Stimulated activated CD4-positive, alpha-beta T cell treated with anti-CD3 and anti-CD28 coated beads, Interleukin-15, amount 100 ng/mL, for 1 hour (primary cell): ENCODE measurements around the gene ACAT2.
"Not testable (repeated sequence)": the region's sequence is repeated elsewhere in the genome, so short reads cannot be mapped to it uniquely, and the experiment has no call there.

Experiments
- DNase-seq, 2 donors: peaks; one replicate each; pipeline ENCODE4 v3.0.0-alpha.2; 2020; ENCODE audit warnings: low read depth in 1 of 2, low spot score in 1 of 2

The ACAT2 gene

DNA sequence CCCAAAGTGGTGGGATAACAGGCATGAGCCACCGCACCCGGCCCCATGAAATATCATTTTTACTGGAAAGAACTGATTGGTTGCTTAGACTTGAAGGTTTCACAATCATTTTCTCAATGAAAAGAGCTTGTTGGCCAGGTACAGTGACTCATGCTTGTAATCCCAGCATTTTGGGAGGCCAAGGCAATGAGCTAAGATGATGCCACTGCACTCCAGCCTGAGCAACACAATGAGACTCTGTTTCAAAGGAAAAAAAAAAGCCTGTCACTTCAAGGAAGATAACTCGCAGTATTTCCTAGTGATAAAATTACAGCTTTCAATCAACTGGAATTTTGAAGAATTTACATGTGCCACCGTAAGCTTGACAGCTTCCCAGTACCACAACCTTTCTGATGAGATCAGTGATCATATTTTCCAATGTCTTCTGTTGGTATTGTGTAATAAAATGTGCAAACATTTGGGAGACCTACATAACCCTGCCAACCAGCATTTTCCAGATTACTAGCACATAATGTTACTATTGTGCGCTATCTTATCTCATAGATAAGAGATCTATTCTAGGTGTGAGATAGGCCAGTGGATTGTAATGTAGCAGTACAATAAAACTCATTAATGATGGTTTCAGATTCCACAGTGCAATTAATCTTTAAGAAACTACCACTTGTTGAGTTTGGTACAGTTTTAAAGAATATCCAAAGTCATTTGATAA is 45.5 kb downstream of the ACAT2 start:
- DNase-seq: no peak

DNA sequence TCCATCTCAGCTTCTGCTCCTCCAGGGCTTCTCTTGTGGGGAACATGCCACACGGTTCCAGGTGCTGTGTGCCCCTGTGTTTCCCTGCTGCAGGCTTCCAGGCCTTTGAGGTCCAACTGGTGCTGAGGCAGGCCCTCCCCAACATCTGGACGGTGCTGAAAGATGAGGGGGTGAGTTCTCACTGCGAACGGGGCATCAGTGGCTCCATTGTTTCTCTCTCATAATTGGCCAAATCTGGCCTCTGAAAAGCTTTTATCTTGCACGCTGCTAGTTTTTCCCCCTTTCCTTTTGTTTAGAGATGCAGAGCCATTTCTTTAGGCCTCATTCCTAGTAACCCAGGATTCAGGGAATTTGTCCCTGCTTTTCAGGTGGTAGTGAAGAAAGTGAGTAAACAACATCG is 46.8 kb downstream of the ACAT2 start:
- no peak for DNase-seq

- no peak for DNase-seq
These were observed 47.3 kb downstream of the ACAT2 start for GRCh38 chr6:159809149-159809548.

DNA sequence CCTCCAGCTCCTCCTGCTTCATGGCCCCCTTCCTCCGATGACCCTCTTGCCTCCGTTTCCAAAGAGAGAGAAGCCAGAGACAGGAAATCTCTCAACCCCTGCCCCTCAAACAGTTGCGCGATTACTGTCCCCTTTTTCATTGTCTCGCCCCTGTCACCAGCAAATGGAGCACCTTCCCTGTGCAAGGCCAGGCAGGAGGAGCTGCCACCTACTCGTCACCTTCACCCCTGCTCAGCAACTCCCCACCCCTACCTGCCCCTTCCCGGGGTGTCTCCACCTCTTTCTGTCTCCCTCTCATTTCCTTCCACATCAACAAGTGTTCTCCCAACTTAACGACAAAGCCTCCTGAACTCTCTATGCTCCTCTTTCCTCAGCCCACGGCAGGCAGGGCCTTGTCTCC is 51.9 kb downstream of the ACAT2 start:
- no peak for DNase-seq

DNA sequence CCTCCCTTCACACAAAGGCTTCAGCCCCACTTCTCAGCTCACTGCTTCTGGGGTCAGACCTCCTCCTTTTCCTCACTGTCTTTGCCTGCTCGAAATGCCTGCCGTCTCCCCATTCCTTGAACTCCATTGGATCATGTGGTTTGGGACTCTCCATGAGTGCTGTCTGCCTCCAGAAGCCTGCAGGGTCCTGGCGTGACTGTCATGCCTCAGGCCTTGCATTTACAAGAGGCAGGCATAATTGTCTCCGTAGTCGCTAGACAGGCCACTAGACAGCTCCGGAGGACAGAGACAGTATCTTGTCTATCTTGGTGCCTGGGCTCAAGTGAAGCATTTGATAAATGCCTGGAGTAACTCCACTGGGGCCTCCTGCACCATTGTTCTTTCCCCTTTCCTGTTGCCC is 53.6 kb downstream of the ACAT2 start:
- DNase-seq: no peak

DNA sequence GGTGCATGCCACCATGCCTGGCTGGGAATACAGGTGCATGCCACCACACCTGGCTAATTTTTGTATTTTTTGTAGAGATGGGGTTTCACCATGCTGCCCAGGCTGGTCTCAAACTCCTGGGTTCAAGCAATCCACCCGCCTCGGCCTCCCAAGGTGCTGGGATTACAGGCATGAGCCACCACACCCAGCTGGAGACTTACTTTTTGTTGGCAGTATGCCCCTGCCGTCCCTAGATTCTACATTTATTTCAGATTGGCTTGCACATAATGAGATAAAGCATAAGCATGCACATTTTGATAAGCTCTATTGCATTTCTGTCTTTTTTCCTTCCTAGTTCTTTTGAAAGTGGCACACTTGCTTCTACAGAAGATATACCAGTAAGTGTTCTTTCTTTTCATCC is 54.9 kb downstream of the ACAT2 start:
- not testable (repeated sequence) for DNase-seq

- no peak for DNase-seq
These were observed 56.3 kb downstream of the ACAT2 start for GRCh38 chr6:159817951-159818739.

DNA sequence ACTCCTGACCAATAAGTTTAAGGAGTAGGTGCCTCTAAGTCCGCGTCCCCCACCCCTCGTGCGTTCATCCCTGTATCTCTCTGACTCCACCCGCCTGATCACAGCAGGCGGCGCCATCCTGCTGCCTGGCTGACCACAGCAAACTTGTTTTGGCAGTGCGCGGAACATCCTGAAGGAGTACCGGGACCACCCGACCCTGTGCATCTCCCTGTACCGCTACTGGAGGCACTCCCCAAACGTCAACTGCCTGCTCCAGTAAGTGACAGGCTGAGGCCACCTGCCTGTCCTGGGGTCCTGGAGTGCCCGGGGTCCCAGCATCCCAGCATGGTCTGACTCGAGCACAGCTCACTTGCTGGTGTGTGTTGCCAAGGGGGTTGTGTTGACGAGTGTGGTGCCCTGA is 57.3 kb downstream of the ACAT2 start:
- DNase-seq: no peak

DNA sequence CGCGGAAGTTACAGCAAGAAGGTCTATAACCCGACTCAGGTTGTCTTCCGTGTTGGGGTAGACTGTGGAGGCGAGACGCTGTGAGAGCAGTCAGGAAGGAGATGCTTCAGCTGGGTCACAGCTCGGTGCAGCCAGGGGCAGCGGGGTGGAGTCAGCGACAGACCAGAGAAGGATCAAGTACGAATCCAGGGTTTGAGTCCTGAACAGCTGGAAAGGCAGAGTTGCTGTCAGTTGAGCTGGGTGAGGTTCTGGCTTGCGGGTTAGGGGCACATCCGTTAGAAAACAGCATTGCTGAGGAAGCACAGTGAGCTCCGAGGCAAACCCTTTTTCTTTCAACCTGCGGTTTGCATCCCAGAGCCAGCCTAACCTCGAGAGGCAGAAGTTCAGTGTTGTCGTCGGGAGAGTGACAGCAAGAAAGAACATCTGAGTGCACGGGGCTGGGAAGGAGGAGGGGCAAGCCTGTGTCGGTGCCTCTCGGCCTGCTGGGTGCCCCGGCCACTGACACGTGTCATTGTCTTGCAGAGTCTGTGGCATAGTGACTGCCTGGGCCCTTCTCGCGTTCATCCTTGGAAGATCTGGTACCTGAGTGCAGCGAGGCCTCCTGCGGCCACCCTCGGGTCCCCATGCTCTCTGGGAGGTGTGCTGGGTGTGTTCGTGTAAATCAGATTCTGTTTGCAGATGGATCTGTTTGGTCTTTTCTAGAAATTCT is 58.2 kb downstream of the ACAT2 start:
- DNase-seq: no peak

DNA sequence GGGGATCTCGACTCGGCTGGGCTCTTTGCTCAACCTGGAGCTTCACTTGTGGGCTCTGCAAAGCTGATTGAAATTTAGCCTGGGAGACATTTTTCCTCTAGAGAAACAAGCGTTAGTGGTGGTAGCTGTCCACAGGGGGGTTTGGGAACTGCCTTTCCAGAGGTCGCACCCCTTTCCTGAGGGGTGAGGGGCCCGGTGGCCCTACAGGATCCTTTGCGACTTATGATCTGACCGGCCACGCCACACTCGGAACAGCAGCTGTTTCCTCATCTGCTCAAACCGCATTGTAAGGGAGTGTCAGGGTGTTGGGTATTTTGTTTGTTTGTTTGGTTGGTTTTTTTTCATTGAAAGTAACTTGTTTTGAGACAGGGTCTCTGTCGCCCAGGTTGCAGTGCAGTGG is 59.3 kb downstream of the ACAT2 start:
- DNase-seq: no peak

DNA sequence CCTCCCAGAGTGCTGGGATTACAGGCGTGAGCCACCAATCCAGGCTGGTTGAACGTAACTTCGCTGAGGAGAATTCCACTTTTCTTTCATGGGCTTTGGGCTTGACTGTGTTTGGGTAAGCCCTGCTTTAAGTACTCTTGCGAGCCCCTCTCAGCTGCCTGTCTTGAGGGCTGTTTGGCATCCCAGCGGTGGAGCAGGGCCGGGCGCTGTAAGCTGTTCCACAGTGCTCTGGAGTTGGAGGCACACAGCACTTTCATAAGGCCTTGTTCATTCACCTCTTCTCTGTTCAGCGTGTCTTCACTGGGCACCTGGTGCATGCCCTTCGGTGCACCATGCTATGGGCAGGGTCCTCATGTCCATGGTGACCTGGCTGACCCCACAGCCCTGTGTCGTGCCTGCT is 59.9 kb downstream of the ACAT2 start:
- DNase-seq: no peak

- DNase-seq: no peak
These were observed 62.1 kb downstream of the ACAT2 start for GRCh38 chr6:159823953-159824352.

GRCh38 chr6:159824690-159825089 is 62.8 kb downstream of the ACAT2 start:
- not testable (repeated sequence) for DNase-seq

DNA sequence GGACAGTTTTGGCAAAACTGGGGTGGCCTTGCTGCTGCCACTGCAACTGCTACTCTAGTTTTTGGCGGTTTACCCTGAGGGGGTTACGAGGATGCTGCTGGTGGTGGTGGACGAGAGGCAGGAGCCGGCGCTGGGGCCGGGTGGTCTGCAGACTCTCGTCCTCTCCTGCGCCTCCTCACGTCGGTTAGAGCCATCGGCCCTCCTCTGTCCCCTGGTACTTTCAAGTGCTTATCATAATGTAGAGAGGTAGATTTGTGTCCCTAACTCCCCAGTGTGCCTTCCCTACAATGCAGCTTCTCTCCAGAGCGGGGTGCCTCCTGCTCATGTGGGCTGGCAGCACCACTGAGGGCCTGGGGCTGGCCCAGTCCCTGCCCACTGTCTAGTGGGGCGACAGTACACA is 64.2 kb downstream of the ACAT2 start:
- no peak for DNase-seq

DNA sequence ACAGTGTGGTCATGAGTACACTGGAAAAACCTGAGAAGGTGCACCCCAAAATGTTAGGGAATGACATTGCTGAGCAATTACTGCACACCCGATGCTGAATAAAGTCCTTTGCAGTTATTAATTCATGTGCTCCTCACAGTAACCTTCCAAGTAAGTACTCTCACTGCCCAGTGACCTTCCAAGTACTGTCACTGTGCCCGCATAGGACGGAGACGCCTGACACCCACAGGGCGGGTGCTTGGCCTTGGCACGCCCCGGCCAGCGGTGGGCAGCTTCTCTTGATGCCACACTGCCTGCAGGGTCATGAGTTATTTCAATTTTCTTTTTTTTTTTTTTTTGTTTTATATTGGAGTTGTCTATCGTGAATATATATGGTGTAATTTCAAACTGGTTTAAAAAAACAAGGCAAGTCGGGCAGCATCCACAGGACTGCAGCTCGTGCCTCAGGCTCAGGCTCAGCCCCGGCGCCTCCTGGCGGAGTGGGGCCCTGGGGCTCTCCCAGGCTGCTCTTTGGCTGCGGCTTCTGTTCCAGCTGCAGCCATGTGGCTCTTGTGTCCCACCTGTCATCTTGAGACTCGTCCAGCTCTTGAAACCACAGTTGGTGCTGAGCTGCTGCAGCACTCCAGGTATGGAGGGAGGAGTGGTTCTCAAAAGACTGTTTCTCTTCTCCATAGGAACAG is 65.3 kb downstream of the ACAT2 start:
- DNase-seq: no peak

GRCh38 chr6:159828074-159828473 is 66.2 kb downstream of the ACAT2 start:
- no peak for DNase-seq
